Thoracic aorta (tissue), 2 donors: ENCODE measurements around the gene OR5A1. TPM values are rescaled to one million over a fixed set of nuclear protein-coding genes. Genes with fewer than 3 reads are reported as not detected.

Experiments
- ATAC-seq: fragments of 150-250 bp; one replicate; pipeline ENCODE4 v1.8.0; 2017; ENCODE audit warnings: low read depth; ENCODE audit not compliant: insufficient number of reproducible peaks, low FRiP score
- DNase-seq: peaks from one replicate; pipeline ENCODE4 v3.0.0-alpha.2; 2020; ENCODE audit warnings: low spot score
- H3K27ac ChIP-seq, 2 donors: fragments of 200-600 bp; sonication (generic); 1 replicate in 1 of 2; 2 replicates in 1 of 2; pipeline ENCODE4 v1.5.1; 2016; ENCODE audit warnings: mild to moderate bottlenecking in 2 of 2, moderate library complexity in 2 of 2
- H3K27me3 ChIP-seq: fragments of 200-600 bp; sonication (generic); replicated peaks from 2 replicates; pipeline ENCODE4 v1.6.0; 2016; ENCODE audit warnings: mild to moderate bottlenecking; ENCODE audit not compliant: insufficient read depth
- H3K36me3 ChIP-seq: fragments of 200-600 bp; sonication (generic); one replicate; pipeline ENCODE4 v1.5.1; 2016
- H3K4me1 ChIP-seq, 2 donors: fragments of 200-600 bp; sonication (generic); 1 replicate in 1 of 2; 2 replicates in 1 of 2; pipeline versions ENCODE4 v1.5.1 to v1.6.0; 2016; ENCODE audit warnings: low read depth in 2 of 2, mild to moderate bottlenecking in 1 of 2; ENCODE audit not compliant: control insufficient read depth in 1 of 2
- H3K4me3 ChIP-seq: fragments of 200-600 bp; sonication (generic); 2 replicates; pipeline ENCODE4 v1.5.1; 2016; ENCODE audit warnings: mild to moderate bottlenecking
- H3K9me3 ChIP-seq: fragments of 200-600 bp; sonication (generic); 2 replicates; pipeline ENCODE4 v1.5.1; 2016
- CTCF ChIP-seq: fragments of 200-600 bp; sonication (generic); IDR thresholded peaks from one replicate; pipeline ENCODE4 v1.5.1; 2019; ENCODE audit warnings: antibody characterized with exemption
- total RNA-seq, 2 donors: library from RNA; depleted of rRNA; stranded (reverse); fragments of >200 nt; gene quantifications; one replicate each; pipeline versions ENCODE4 v1.1.0 to v1.2.3, GENCODE V29; 2016

Gene OR5A1
- total RNA-seq, 2 donors from 2014 or later: not detected

GRCh38 chr11:59473015-59473414, 36.7 kb downstream of the OR5A1 start, which contains the start of gene OR4D10:
Gene OR4D10, plus strand, starts transcription at chr11:59473315. Its CDS starts 4,115 bp downstream, at chr11:59477430.
- Histone ChIP-seq H3K27ac (no peak within 1 kb of the TSS), H3K36me3 (no peaks in the 10 kb centered on the region), H3K4me3 (no peak within 1 kb of the TSS), H3K4me1 (no peaks in the 10 kb centered on the region), H3K27me3 (no peaks in the 10 kb centered on the region), H3K9me3 (no peaks in the 10 kb centered on the region)
- DNase-seq: no peak
- TF ChIP-seq CTCF: no peak
- no peak for ATAC-seq

GRCh38 chr11:59475176-59475575, 38.9 kb downstream of the OR5A1 start:
- no peak for TF ChIP-seq CTCF

GRCh38 chr11:59479906-59480305, 43.6 kb downstream of the OR5A1 start:
- Histone ChIP-seq H3K4me1 (no peaks in the 10 kb centered on the region), H3K9me3 (no peaks in the 10 kb centered on the region), H3K27me3 (no peaks in the 10 kb centered on the region), H3K27ac (no peak overlapping the region), H3K4me3 (no peak overlapping the region), H3K36me3 (no peaks in the 10 kb centered on the region)
- ATAC-seq (no peak), DNase-seq (no peak)
- no peak for TF ChIP-seq CTCF

More at GRCh38 chr11:59475176-59475575, 38.9 kb downstream of the OR5A1 start:
- Histone ChIP-seq H3K27ac (no peak overlapping the region), H3K36me3 (no peaks in the 10 kb centered on the region), H3K9me3 (no peaks in the 10 kb centered on the region), H3K4me1 (no peaks in the 10 kb centered on the region), H3K27me3 (no peaks in the 10 kb centered on the region), H3K4me3 (no peak overlapping the region)
- no peak for ATAC-seq
- no peak for DNase-seq

GRCh38 chr11:59480359-59480758, 44.1 kb downstream of the OR5A1 start:
- no peaks in the 10 kb centered on the region for H3K4me1 ChIP-seq
- H3K9me3 ChIP-seq: no peaks in the 10 kb centered on the region
- no peaks in the 10 kb centered on the region for H3K36me3 ChIP-seq
- no peak for DNase-seq
- H3K27ac ChIP-seq: no peak overlapping the region
- ATAC-seq: no peak
- H3K4me3 ChIP-seq: no peak overlapping the region
- H3K27me3 ChIP-seq: no peaks in the 10 kb centered on the region
- no peak for TF ChIP-seq CTCF

Other genes starting within 250 kb of the OR5A1 start
- 10 to 100 TPM; 29.8 to 32.1 TPM for gene MPEG1, start 223.5 kb upstream of the OR5A1 start, total RNA-seq
- gene OR5AN1, start 77.6 kb upstream of the OR5A1 start, total RNA-seq: not detected
- not detected for gene OR5A2, start 10.1 kb upstream of the OR5A1 start, total RNA-seq
- not detected for gene OR4D6, start 20.5 kb downstream of the OR5A1 start, total RNA-seq
- gene OR4D10, start 36.8 kb downstream of the OR5A1 start, total RNA-seq: not detected
- not detected for gene OR4D11, start 67.1 kb downstream of the OR5A1 start, total RNA-seq
- not detected for gene OR4D9, start 75.1 kb downstream of the OR5A1 start, total RNA-seq
- 10 to 100 TPM; 38.4 to 41.8 TPM for gene OSBP, start 179.3 kb downstream of the OR5A1 start, total RNA-seq
- 10 to 100 TPM in 1 of 2 donors, 1 to 10 TPM in 1; 9.3 to 16.3 TPM for gene PATL1, start 232.6 kb downstream of the OR5A1 start, total RNA-seq